ENCODE results near the gene GALNT15.

DNA sequence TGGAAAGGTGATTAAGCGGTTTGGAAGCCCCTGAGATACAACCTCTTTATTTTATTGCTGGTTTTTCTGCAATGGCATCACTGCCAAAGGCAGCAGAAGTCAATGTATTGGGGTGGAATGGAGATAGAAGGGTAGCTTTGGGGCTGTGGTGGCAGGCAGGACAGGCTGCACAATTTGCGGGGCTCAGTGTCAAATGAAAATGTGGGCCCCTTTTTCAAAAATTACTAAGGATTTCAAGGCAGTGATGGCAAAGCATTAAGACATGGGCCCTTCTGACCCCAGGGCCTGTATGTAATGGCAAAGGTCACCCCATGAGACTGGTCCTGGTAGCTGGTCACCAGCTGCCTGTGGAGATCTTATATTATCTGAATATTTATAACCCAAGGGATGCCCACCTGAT lies 29.3 kb upstream of the GALNT15 start:
- TF ChIP-seq, protein P1, sequence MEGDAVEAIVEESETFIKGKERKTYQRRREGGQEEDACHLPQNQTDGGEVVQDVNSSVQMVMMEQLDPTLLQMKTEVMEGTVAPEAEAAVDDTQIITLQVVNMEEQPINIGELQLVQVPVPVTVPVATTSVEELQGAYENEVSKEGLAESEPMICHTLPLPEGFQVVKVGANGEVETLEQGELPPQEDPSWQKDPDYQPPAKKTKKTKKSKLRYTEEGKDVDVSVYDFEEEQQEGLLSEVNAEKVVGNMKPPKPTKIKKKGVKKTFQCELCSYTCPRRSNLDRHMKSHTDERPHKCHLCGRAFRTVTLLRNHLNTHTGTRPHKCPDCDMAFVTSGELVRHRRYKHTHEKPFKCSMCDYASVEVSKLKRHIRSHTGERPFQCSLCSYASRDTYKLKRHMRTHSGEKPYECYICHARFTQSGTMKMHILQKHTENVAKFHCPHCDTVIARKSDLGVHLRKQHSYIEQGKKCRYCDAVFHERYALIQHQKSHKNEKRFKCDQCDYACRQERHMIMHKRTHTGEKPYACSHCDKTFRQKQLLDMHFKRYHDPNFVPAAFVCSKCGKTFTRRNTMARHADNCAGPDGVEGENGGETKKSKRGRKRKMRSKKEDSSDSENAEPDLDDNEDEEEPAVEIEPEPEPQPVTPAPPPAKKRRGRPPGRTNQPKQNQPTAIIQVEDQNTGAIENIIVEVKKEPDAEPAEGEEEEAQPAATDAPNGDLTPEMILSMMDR (IDR thresholded peaks at IDR 0.05; ENCODE audit: borderline replicate concordance, extremely low read depth, low read length, poor library complexity, severe bottlenecking): no peak
- TF ChIP-seq EZH2 (IDR thresholded peaks at IDR 0.05; ENCODE audit: borderline replicate concordance, low read depth, low read length, severe bottlenecking): no peak
